ENCODE results near the gene SCARB1. TPM values are rescaled to one million over a fixed set of nuclear protein-coding genes. Genes with fewer than 3 reads are reported as not detected.

The SCARB1 gene
- total and polyA plus RNA-seq, 2 of the 13 experiments (the other 11 are each of a cell fraction or from before 2014, with no cell fraction given) = 63.4 to 160 TPM

DNA sequence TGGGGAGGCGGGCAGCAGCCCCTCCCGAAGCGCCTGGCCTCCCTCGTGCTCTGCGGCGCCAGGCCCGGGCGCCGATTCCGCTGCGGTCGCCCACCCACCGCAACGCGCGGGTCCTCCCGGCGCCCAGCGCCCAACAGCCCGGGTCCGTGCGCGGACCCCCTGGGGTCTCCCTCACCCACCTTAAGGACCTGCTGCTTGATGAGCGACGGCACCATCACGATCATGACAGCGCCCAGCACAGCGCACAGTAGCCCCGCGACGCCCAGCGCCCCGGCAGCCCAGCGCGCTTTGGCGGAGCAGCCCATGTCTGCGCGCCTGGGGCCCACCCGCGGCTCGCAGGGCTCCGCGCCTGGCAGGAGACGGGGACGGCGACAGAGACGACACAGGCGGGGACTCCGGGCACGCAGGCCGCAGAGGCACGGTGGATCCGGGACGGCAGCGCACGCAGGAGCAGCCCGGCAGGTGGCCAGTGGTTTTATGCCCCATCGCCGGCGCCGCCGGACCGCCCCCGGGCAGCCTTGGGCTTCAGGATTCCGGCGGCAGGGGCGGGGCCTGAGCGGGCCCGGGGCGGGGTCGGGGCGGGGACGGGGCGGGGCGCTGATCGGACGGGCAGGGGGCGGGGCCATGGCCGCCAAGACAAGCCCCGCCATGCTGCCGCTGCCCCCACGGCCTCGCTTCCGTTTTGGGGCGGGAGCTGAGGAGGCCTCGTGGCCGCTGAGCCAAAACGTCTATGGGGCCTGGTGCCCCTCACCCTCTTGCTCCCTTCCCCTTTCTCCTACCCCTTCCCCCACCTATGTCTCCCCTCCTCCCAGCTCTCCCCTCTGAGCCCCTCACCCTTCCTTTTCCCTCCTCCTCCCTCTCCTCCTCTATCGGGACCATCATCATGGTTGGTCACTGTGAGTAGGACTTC, at the start of gene SCARB1 (continued):
- TF ChIP-seq, protein P1, sequence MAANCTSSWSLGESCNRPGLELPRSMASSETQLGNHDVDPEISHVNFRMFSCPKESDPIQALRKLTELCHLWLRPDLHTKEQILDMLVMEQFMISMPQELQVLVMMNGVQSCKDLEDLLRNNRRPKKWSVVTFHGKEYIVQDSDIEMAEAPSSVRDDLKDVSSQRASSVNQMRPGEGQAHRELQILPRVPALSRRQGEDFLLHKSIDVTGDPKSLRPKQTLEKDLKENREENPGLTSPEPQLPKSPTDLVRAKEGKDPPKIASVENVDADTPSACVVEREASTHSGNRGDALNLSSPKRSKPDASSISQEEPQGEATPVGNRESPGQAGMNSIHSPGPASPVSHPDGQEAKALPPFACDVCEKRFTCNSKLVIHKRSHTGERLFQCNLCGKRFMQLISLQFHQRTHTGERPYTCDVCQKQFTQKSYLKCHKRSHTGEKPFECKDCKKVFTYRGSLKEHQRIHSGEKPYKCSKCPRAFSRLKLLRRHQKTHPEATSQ (CRISPR knock-in tag; IDR thresholded peaks at IDR 0.05; ENCODE audit: borderline replicate concordance) = 0 out of 2 replicates have a peak, but pooled peaks have one; percentile 63
- TF ChIP-seq NFIC (IDR thresholded peaks at IDR 0.05; ENCODE audit: low read length) (no peak), LCORL (IDR thresholded peaks at IDR 0.05) (no peak), LCORL (CRISPR knock-in tag; IDR thresholded peaks at IDR 0.05) (peak; percentile 70; the same call in 1 of the 2 replicates), ZNF878 (CRISPR knock-in tag; IDR thresholded peaks at IDR 0.05) (no peak), KLF13 (CRISPR knock-in tag; IDR thresholded peaks at IDR 0.05) (0 out of 2 replicates have a peak, but pooled peaks have one; percentile 38), ZNF383 (CRISPR knock-in tag; IDR thresholded peaks at IDR 0.05; ENCODE audit: borderline replicate concordance) (no peak), ZNF124 (CRISPR knock-in tag; IDR thresholded peaks at IDR 0.05) (no peak), EEA1 (CRISPR knock-in tag; IDR thresholded peaks at IDR 0.05; ENCODE audit: borderline replicate concordance) (peak; percentile 64; the same call in 1 of the 2 replicates), THAP11 (CRISPR knock-in tag; IDR thresholded peaks at IDR 0.05) (peak; percentile 46; the same call in 1 of the 2 replicates), MTF2 (CRISPR knock-in tag; IDR thresholded peaks at IDR 0.05; ENCODE audit: borderline replicate concordance) (no peak), GFI1 (CRISPR knock-in tag; IDR thresholded peaks at IDR 0.05; ENCODE audit: borderline replicate concordance) (0 out of 2 replicates have a peak, but pooled peaks have one; percentile 31), ZBTB38 (CRISPR knock-in tag; IDR thresholded peaks at IDR 0.05) (peak; percentile 51; the same call in 1 of the 2 replicates), ZNF589 (CRISPR knock-in tag; conservative IDR thresholded peaks at IDR 0.05) (peak; percentile 62; the same call in 1 of the 2 replicates), ATF7 (IDR thresholded peaks at IDR 0.05) (no peak), ATF7 (CRISPR knock-in tag; IDR thresholded peaks at IDR 0.05) (no peak), NPAS2 (CRISPR knock-in tag; IDR thresholded peaks at IDR 0.05; ENCODE audit: borderline replicate concordance) (no peak), FLYWCH1 (CRISPR knock-in tag; IDR thresholded peaks at IDR 0.05) (no peak), HMG20A (CRISPR knock-in tag; IDR thresholded peaks at IDR 0.05; ENCODE audit: borderline replicate concordance) (no peak)
- TF ChIP-seq, protein P2, sequence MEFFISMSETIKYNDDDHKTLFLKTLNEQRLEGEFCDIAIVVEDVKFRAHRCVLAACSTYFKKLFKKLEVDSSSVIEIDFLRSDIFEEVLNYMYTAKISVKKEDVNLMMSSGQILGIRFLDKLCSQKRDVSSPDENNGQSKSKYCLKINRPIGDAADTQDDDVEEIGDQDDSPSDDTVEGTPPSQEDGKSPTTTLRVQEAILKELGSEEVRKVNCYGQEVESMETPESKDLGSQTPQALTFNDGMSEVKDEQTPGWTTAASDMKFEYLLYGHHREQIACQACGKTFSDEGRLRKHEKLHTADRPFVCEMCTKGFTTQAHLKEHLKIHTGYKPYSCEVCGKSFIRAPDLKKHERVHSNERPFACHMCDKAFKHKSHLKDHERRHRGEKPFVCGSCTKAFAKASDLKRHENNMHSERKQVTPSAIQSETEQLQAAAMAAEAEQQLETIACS (CRISPR knock-in tag; IDR thresholded peaks at IDR 0.05) = no peak
- TF ChIP-seq, protein P3, sequence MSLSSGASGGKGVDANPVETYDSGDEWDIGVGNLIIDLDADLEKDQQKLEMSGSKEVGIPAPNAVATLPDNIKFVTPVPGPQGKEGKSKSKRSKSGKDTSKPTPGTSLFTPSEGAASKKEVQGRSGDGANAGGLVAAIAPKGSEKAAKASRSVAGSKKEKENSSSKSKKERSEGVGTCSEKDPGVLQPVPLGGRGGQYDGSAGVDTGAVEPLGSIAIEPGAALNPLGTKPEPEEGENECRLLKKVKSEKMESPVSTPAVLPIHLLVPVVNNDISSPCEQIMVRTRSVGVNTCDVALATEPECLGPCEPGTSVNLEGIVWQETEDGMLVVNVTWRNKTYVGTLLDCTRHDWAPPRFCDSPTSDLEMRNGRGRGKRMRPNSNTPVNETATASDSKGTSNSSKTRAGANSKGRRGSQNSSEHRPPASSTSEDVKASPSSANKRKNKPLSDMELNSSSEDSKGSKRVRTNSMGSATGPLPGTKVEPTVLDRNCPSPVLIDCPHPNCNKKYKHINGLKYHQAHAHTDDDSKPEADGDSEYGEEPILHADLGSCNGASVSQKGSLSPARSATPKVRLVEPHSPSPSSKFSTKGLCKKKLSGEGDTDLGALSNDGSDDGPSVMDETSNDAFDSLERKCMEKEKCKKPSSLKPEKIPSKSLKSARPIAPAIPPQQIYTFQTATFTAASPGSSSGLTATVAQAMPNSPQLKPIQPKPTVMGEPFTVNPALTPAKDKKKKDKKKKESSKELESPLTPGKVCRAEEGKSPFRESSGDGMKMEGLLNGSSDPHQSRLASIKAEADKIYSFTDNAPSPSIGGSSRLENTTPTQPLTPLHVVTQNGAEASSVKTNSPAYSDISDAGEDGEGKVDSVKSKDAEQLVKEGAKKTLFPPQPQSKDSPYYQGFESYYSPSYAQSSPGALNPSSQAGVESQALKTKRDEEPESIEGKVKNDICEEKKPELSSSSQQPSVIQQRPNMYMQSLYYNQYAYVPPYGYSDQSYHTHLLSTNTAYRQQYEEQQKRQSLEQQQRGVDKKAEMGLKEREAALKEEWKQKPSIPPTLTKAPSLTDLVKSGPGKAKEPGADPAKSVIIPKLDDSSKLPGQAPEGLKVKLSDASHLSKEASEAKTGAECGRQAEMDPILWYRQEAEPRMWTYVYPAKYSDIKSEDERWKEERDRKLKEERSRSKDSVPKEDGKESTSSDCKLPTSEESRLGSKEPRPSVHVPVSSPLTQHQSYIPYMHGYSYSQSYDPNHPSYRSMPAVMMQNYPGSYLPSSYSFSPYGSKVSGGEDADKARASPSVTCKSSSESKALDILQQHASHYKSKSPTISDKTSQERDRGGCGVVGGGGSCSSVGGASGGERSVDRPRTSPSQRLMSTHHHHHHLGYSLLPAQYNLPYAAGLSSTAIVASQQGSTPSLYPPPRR (CRISPR knock-in tag; IDR thresholded peaks at IDR 0.05; ENCODE audit: borderline replicate concordance) = 0 out of 2 replicates have a peak, but pooled peaks have one; percentile 20
